Astrocyte (in vitro differentiated cells and primary cell): Measurements from ENCODE around the gene ZNF438. TPM values are rescaled to one million over a fixed set of nuclear protein-coding genes. Genes with fewer than 3 reads are reported as not detected.

Experiments used
- DNase-seq: peaks from one replicate; pipeline ENCODE4 v3.0.0-alpha.2; 2010; ENCODE audit warnings: low read depth
- FAIRE-seq: peaks from 2 replicates; lab custom pipeline; 2011; peaks lifted over from hg19 to GRCh38; lab: Jason Lieb, UNC
- H2AFZ ChIP-seq: 2 replicates; pipeline ENCODE4 v1.6.0; 2012; ENCODE audit warnings: low read depth, low read length, inconsistent platforms
- H3K27ac ChIP-seq: 2 replicates; pipeline ENCODE4 v1.5.1; 2011; ENCODE audit warnings: low read depth, low read length, inconsistent platforms
- H3K27me3 ChIP-seq: 2 replicates; pipeline ENCODE4 v1.6.0; 2011; ENCODE audit warnings: low read length, inconsistent platforms; ENCODE audit not compliant: insufficient read depth
- H3K36me3 ChIP-seq: 2 replicates; pipeline ENCODE4 v1.5.1; 2011; ENCODE audit warnings: low read length, inconsistent platforms; ENCODE audit not compliant: insufficient read depth
- H3K4me1 ChIP-seq: 2 replicates; pipeline ENCODE4 v1.5.1; 2011; ENCODE audit warnings: low read length, inconsistent platforms; ENCODE audit not compliant: insufficient read depth
- H3K4me2 ChIP-seq: 2 replicates; pipeline ENCODE4 v1.6.0; 2012; ENCODE audit warnings: low read length, inconsistent platforms
- H3K4me3 ChIP-seq: 2 replicates; pipeline ENCODE4 v1.5.1; 2011; ENCODE audit warnings: low read depth, mild to moderate bottlenecking, low read length, inconsistent platforms; ENCODE audit not compliant: insufficient read depth
- H3K79me2 ChIP-seq: 2 replicates; pipeline ENCODE4 v1.6.0; 2012; ENCODE audit warnings: mild to moderate bottlenecking, low read length, inconsistent platforms; ENCODE audit not compliant: insufficient read depth
- H3K9ac ChIP-seq: 2 replicates; pipeline ENCODE4 v1.6.0; 2012; ENCODE audit warnings: mild to moderate bottlenecking, low read length, inconsistent platforms
- H3K9me3 ChIP-seq: 2 replicates; pipeline ENCODE4 v1.5.1; 2012; ENCODE audit warnings: low read depth, mild to moderate bottlenecking, low read length, inconsistent platforms; ENCODE audit not compliant: insufficient read depth
- H4K20me1 ChIP-seq: 2 replicates; pipeline ENCODE4 v1.6.0; 2012; ENCODE audit warnings: low read length, inconsistent platforms; ENCODE audit not compliant: insufficient read depth
- H3K27ac Mint-ChIP-seq: one replicate; pipeline ENCODE4 v1.8.0; 2021; ENCODE audit warnings: mild to moderate bottlenecking, mixed read lengths; ENCODE audit not compliant: unreplicated experiment
- H3K27me3 Mint-ChIP-seq: one replicate; pipeline ENCODE4 v1.8.0; 2021; ENCODE audit warnings: low read depth, mixed read lengths; ENCODE audit not compliant: unreplicated experiment
- H3K36me3 Mint-ChIP-seq: one replicate; pipeline ENCODE4 v1.8.0; 2021; ENCODE audit warnings: low read depth, mixed read lengths; ENCODE audit not compliant: unreplicated experiment
- H3K4me1 Mint-ChIP-seq: one replicate; pipeline ENCODE4 v1.8.0; 2021; ENCODE audit warnings: low read depth, mixed read lengths; ENCODE audit not compliant: unreplicated experiment
- H3K4me3 Mint-ChIP-seq: one replicate; pipeline ENCODE4 v1.8.0; 2021; ENCODE audit warnings: mild to moderate bottlenecking, moderate library complexity, mixed read lengths; ENCODE audit not compliant: unreplicated experiment
- H3K9me3 Mint-ChIP-seq: one replicate; pipeline ENCODE4 v1.8.0; 2021; ENCODE audit warnings: mild to moderate bottlenecking, mixed read lengths; ENCODE audit not compliant: unreplicated experiment
- EZH2 ChIP-seq: IDR thresholded peaks from 2 replicates; pipeline ENCODE4 v1.6.1; 2012; ENCODE audit warnings: mild to moderate bottlenecking, low read length, inconsistent platforms; ENCODE audit not compliant: insufficient read depth
- total RNA-seq: library from RNA; stranded (reverse); gene quantifications from 2 replicates; pipeline ENCODE4 v1.2.1, GENCODE V29; 2021
- TF ChIP-seq, protein P1 (sequence below): IDR thresholded peaks from 2 replicates; pipeline ENCODE4 v1.5.1; 2011; ENCODE audit warnings: low read depth, mild to moderate bottlenecking, inconsistent platforms, low read length, moderate library complexity; ENCODE audit not compliant: insufficient read depth

Gene ZNF438
- total RNA-seq, 1 donor from 2014 or later = 2.2 TPM

DNA sequence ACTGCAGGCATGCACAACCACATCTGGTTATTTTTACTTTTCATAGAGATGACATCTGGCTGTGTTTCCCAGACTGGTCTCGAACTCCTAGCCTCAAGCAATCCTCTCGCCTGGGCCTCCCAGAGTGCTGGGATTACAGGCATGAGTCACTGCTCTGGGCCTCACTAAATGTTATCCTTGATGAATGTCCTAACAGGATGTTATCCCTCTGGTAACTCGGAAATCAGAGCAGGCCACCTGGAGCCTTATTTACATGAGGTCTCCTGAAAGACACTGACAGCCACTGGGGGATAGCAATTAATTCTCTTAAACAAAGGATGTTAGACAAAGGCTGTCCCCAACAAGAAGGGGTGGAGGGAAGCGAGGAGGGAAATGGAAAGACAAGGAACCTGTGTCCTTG, 4.5 kb upstream of the ZNF438 start:
- H3K4me2 ChIP-seq = no peak overlapping the region
- DNase-seq = peak; percentile 26
- H3K27me3 Mint-ChIP-seq = no peaks in the 10 kb centered on the region
- TF ChIP-seq EZH2 = no peak
- TF ChIP-seq, protein P1, sequence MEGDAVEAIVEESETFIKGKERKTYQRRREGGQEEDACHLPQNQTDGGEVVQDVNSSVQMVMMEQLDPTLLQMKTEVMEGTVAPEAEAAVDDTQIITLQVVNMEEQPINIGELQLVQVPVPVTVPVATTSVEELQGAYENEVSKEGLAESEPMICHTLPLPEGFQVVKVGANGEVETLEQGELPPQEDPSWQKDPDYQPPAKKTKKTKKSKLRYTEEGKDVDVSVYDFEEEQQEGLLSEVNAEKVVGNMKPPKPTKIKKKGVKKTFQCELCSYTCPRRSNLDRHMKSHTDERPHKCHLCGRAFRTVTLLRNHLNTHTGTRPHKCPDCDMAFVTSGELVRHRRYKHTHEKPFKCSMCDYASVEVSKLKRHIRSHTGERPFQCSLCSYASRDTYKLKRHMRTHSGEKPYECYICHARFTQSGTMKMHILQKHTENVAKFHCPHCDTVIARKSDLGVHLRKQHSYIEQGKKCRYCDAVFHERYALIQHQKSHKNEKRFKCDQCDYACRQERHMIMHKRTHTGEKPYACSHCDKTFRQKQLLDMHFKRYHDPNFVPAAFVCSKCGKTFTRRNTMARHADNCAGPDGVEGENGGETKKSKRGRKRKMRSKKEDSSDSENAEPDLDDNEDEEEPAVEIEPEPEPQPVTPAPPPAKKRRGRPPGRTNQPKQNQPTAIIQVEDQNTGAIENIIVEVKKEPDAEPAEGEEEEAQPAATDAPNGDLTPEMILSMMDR = no peak
- H3K9ac ChIP-seq = no peak overlapping the region
- H3K9me3 ChIP-seq = no peaks in the 10 kb centered on the region
- no peak overlapping the region for H2AFZ ChIP-seq
- FAIRE-seq = no peak
- peaks cover 25% of the 10 kb centered on the region for H3K4me1 Mint-ChIP-seq
- H3K4me3 Mint-ChIP-seq = no peak overlapping the region
- H3K79me2 ChIP-seq = no peaks in the 10 kb centered on the region
- peaks cover 19% of the 10 kb centered on the region for H3K4me1 ChIP-seq
- no peak overlapping the region for H3K4me3 ChIP-seq
- no peak overlapping the region for H3K27ac ChIP-seq
- no peaks in the 10 kb centered on the region for H3K36me3 Mint-ChIP-seq
- H3K36me3 ChIP-seq = no peaks in the 10 kb centered on the region
- H3K27me3 ChIP-seq = no peaks in the 10 kb centered on the region
- H3K9me3 Mint-ChIP-seq = no peaks in the 10 kb centered on the region
- no peak overlapping the region for H3K27ac Mint-ChIP-seq
- H4K20me1 ChIP-seq = no peaks in the 10 kb centered on the region

DNA sequence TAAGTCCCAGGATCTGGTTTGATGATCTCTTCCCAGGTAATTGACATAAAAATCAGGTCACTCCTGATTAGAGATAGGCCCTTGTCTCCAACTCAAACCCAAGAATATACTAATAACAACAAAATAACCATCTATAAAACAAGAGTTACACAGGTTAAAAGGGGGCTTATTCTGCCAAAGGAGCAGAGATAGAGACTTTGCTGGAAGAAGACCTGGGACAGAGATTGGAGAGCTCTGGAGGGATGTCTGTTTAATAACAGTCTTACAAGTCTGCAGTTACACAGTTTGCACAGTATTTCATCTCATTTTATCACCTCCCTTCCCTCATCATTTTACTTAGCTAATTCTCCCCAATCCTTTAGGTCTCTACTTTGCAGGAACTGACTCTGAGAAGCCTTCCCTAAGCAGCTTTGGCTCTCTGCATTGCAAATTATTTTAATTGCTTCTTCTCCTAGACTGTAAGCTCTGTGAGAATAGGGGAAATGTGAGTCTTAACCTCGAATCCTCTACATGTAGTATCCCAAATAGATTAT, 3.7 kb upstream of the ZNF438 start:
- H3K27me3 Mint-ChIP-seq = no peaks in the 10 kb centered on the region
- H3K27me3 ChIP-seq = no peaks in the 10 kb centered on the region
- H2AFZ ChIP-seq = no peak overlapping the region
- peak overlapping the region; percentile 57 for H3K4me2 ChIP-seq
- no peak overlapping the region for H3K27ac ChIP-seq
- FAIRE-seq (no peak), DNase-seq (no peak)
- peaks cover 27% of the 10 kb centered on the region for H3K4me1 ChIP-seq
- no peaks in the 10 kb centered on the region for H3K79me2 ChIP-seq
- H3K36me3 ChIP-seq = no peaks in the 10 kb centered on the region
- no peaks in the 10 kb centered on the region for H3K9me3 ChIP-seq
- H3K4me3 Mint-ChIP-seq = no peak overlapping the region
- peaks cover 23% of the 10 kb centered on the region for H3K4me1 Mint-ChIP-seq
- no peaks in the 10 kb centered on the region for H4K20me1 ChIP-seq
- no peak overlapping the region for H3K4me3 ChIP-seq
- no peak overlapping the region for H3K9ac ChIP-seq
- no peaks in the 10 kb centered on the region for H3K9me3 Mint-ChIP-seq
- H3K36me3 Mint-ChIP-seq = no peaks in the 10 kb centered on the region
- TF ChIP-seq, protein P1 = no peak
- no peak for TF ChIP-seq EZH2
- H3K27ac Mint-ChIP-seq = no peak overlapping the region

DNA sequence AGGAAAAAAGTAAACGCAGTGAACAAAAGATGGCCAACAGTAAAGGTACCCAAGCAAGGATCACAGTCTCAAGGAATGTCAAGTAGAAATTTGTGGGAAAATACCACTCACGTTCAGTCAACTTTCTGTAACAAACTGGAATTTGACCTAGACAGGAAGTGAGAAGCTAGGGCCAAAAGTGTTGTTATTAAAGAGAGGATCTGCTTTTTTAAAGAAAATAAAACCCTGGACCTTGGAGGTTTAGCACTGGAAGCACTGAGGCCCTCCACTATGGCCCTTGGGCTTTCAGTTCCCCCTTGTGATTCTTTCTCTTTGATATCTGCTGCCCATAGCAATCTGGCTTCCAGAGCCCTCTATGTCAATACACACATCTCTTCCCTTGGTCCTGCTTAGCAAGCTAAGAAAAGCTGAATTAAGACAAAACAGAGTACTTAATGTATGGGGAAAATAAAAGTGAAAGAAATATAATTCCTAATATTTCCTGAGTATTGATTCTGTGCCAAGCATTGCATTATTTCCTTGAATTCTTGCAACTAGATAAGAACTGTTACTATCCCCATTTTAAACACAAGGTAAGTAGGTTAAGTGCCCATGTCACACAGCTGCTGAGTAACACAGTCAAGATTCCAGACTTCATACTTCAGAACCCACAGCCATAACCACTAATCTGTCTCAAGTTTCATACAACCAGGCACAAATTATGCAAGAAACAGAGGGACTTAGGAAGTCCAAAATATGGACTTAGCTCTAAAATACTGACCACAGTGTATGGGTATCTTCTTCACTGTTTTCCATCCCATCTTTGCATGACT, 2.6 kb upstream of the ZNF438 start:
- H3K27ac ChIP-seq = peak overlapping the region; percentile 80
- Mint-ChIP-seq H3K4me1 (peaks cover 27% of the 10 kb centered on the region), H3K36me3 (no peaks in the 10 kb centered on the region), H3K27me3 (no peaks in the 10 kb centered on the region), H3K4me3 (peak overlapping the region; percentile 35), H3K27ac (peak overlapping the region; percentile 92), H3K9me3 (no peaks in the 10 kb centered on the region)
- H3K4me3 ChIP-seq = peak overlapping the region; percentile 1
- H4K20me1 ChIP-seq = no peaks in the 10 kb centered on the region
- no peaks in the 10 kb centered on the region for H3K36me3 ChIP-seq
- no peaks in the 10 kb centered on the region for H3K27me3 ChIP-seq
- FAIRE-seq = peak; percentile 93
- no peaks in the 10 kb centered on the region for H3K79me2 ChIP-seq
- peaks cover 31% of the 10 kb centered on the region for H3K4me1 ChIP-seq
- no peak overlapping the region for H2AFZ ChIP-seq
- peak overlapping the region; percentile 19 for H3K9ac ChIP-seq
- TF ChIP-seq EZH2 = no peak
- TF ChIP-seq, protein P1 = no peak
- peak; percentile 99 for DNase-seq
- H3K9me3 ChIP-seq = no peaks in the 10 kb centered on the region
- peak overlapping the region; percentile 57 for H3K4me2 ChIP-seq
